ENCODE results near the gene AFP.

- TF ChIP-seq SMAD3 (CRISPR knock-in tag; conservative IDR thresholded peaks at IDR 0.05) (no peak), STAG1 (CRISPR knock-in tag; IDR thresholded peaks at IDR 0.05; ENCODE audit: borderline replicate concordance) (no peak), RFX5 (IDR thresholded peaks at IDR 0.05; ENCODE audit: low read depth, low read length) (no peak), ERF (CRISPR knock-in tag; IDR thresholded peaks at IDR 0.05) (no peak), MXD1 (CRISPR knock-in tag; IDR thresholded peaks at IDR 0.05; ENCODE audit: borderline replicate concordance, poor library complexity, severe bottlenecking) (no peak), ZNF12 (CRISPR knock-in tag; IDR thresholded peaks at IDR 0.05) (no peak), MYNN (IDR thresholded peaks at IDR 0.05) (no peak), MYNN (CRISPR knock-in tag; IDR thresholded peaks at IDR 0.05) (no peak)
Observed at GRCh38 chr4:73417973-73418372, 18.0 kb upstream of the AFP start.
